Measurements from ENCODE around the gene SPON1. TPM values are rescaled to one million over a fixed set of nuclear protein-coding genes. Genes with fewer than 3 reads are reported as not detected.

The SPON1 gene
- total RNA-seq, 1 experiment from 2014 or later = 46.9 TPM

- H3K36me3 Mint-ChIP-seq (ENCODE audit: insufficient read depth, unreplicated experiment) = no peaks in the 10 kb centered on the region
- POLR2A ChIA-PET = no interaction called here
- H3K27me3 Mint-ChIP-seq (ENCODE audit: insufficient read depth, unreplicated experiment) = no peaks in the 10 kb centered on the region
- Histone ChIP-seq H3K4me1 (no peaks in the 10 kb centered on the region), H3K36me3 (ENCODE audit: control insufficient read depth, insufficient read depth, low read length) (no peaks in the 10 kb centered on the region), H3K9me3 (no peaks in the 10 kb centered on the region), H3K4me3 (ENCODE audit: low read depth, low read length) (no peak overlapping the region), H3K27me3 (replicated peaks; ENCODE audit: control insufficient read depth, insufficient read depth, low read length) (no peaks in the 10 kb centered on the region)
- intact Hi-C loops (cut with micrococcal nuclease; ENCODE audit: unreplicated experiment) = no loop called here
- CTCF ChIA-PET = no interaction called here
- DNase-seq = no peak
- no peaks in the 10 kb centered on the region for H3K9me3 Mint-ChIP-seq (ENCODE audit: unreplicated experiment)
- TF ChIP-seq CTCF (IDR thresholded peaks at IDR 0.05; ENCODE audit: insufficient read depth in 1 of 2, low read depth in 1 of 2, low read length in 1 of 2, severe bottlenecking in 1 of 2, unreplicated experiment in 1 of 2) = no peak
- H3K4me3 Mint-ChIP-seq (ENCODE audit: unreplicated experiment) = no peak overlapping the region
- H3K27ac Mint-ChIP-seq (ENCODE audit: unreplicated experiment) = no peak overlapping the region
- no TSS peak for BruUV-seq (replicated peaks)
- H3K4me1 Mint-ChIP-seq (ENCODE audit: low read depth, unreplicated experiment) = peaks cover 15% of the 10 kb centered on the region
These were observed 273.2 kb downstream of the SPON1 start for GRCh38 chr11:14235701-14236100.

GRCh38 chr11:14237444-14237961 lies 275.0 kb downstream of the SPON1 start:
- POLR2A ChIA-PET = no interaction called here
- no peaks in the 10 kb centered on the region for H3K27me3 ChIP-seq (replicated peaks; ENCODE audit: control insufficient read depth, insufficient read depth, low read length)
- Mint-ChIP-seq H3K27ac (ENCODE audit: unreplicated experiment) (no peak overlapping the region), H3K27me3 (ENCODE audit: insufficient read depth, unreplicated experiment) (no peaks in the 10 kb centered on the region), H3K4me3 (ENCODE audit: unreplicated experiment) (no peak overlapping the region), H3K9me3 (ENCODE audit: unreplicated experiment) (no peaks in the 10 kb centered on the region), H3K4me1 (ENCODE audit: low read depth, unreplicated experiment) (peaks cover 15% of the 10 kb centered on the region), H3K36me3 (ENCODE audit: insufficient read depth, unreplicated experiment) (no peaks in the 10 kb centered on the region)
- DNase-seq = no peak
- TF ChIP-seq CTCF (IDR thresholded peaks at IDR 0.05; ENCODE audit: insufficient read depth in 1 of 2, low read depth in 1 of 2, low read length in 1 of 2, severe bottlenecking in 1 of 2, unreplicated experiment in 1 of 2) = no peak
- no peak overlapping the region for H3K4me3 ChIP-seq (ENCODE audit: low read depth, low read length)
- no peaks in the 10 kb centered on the region for H3K4me1 ChIP-seq
- no TSS peak for BruUV-seq (replicated peaks)
- no peaks in the 10 kb centered on the region for H3K9me3 ChIP-seq
- CTCF ChIA-PET = interaction anchor here (0.5 kb wide), 1 partner anchor 279 kb away, joined by 3 read pairs; no protein-coding TSS in a partner anchor
- H3K36me3 ChIP-seq (ENCODE audit: control insufficient read depth, insufficient read depth, low read length) = no peaks in the 10 kb centered on the region
- intact Hi-C loops (cut with micrococcal nuclease; ENCODE audit: unreplicated experiment) = no loop called here

- TF ChIP-seq CTCF (IDR thresholded peaks at IDR 0.05; ENCODE audit: insufficient read depth in 1 of 2, low read depth in 1 of 2, low read length in 1 of 2, severe bottlenecking in 1 of 2, unreplicated experiment in 1 of 2) = no peak
- no peak overlapping the region for H3K4me3 Mint-ChIP-seq (ENCODE audit: unreplicated experiment)
- Histone ChIP-seq H3K9me3 (no peaks in the 10 kb centered on the region), H3K4me1 (no peaks in the 10 kb centered on the region), H3K27me3 (replicated peaks; ENCODE audit: control insufficient read depth, insufficient read depth, low read length) (no peaks in the 10 kb centered on the region), H3K4me3 (ENCODE audit: low read depth, low read length) (no peak overlapping the region), H3K36me3 (ENCODE audit: control insufficient read depth, insufficient read depth, low read length) (no peaks in the 10 kb centered on the region)
- CTCF ChIA-PET = no interaction called here
- peaks cover 14% of the 10 kb centered on the region for H3K4me1 Mint-ChIP-seq (ENCODE audit: low read depth, unreplicated experiment)
- intact Hi-C loops (cut with micrococcal nuclease; ENCODE audit: unreplicated experiment) = no loop called here
- DNase-seq = no peak
- no peaks in the 10 kb centered on the region for H3K27me3 Mint-ChIP-seq (ENCODE audit: insufficient read depth, unreplicated experiment)
- no peaks in the 10 kb centered on the region for H3K36me3 Mint-ChIP-seq (ENCODE audit: insufficient read depth, unreplicated experiment)
- POLR2A ChIA-PET = no interaction called here
- H3K27ac Mint-ChIP-seq (ENCODE audit: unreplicated experiment) = no peak overlapping the region
- H3K9me3 Mint-ChIP-seq (ENCODE audit: unreplicated experiment) = no peaks in the 10 kb centered on the region
- no TSS peak for BruUV-seq (replicated peaks)
These were observed 277.7 kb downstream of the SPON1 start for GRCh38 chr11:14240221-14240620.
